D721Med (cell line): ENCODE results near the gene GDI2.

ENCODE experiments used
- DNase-seq: peaks from one replicate; pipeline ENCODE4 v3.0.0; 2011; ENCODE audit warnings: low spot score; ENCODE audit not compliant: insufficient read length
- FAIRE-seq: peaks from 2 replicates; lab custom pipeline; 2011; peaks lifted over from hg19 to GRCh38; lab: Jason Lieb, UNC
- TF ChIP-seq, protein P1 (sequence below): IDR thresholded peaks from 2 replicates; pipeline ENCODE4 v1.5.1; 2012; ENCODE audit warnings: mild to moderate bottlenecking, control low read depth; ENCODE audit not compliant: insufficient read depth; ENCODE audit errors: missing control alignments

The GDI2 gene

GRCh38 chr10:5742116-5742515 is 71.1 kb downstream of the GDI2 start:
- FAIRE-seq (no peak), DNase-seq (no peak)
- TF ChIP-seq, protein P1, sequence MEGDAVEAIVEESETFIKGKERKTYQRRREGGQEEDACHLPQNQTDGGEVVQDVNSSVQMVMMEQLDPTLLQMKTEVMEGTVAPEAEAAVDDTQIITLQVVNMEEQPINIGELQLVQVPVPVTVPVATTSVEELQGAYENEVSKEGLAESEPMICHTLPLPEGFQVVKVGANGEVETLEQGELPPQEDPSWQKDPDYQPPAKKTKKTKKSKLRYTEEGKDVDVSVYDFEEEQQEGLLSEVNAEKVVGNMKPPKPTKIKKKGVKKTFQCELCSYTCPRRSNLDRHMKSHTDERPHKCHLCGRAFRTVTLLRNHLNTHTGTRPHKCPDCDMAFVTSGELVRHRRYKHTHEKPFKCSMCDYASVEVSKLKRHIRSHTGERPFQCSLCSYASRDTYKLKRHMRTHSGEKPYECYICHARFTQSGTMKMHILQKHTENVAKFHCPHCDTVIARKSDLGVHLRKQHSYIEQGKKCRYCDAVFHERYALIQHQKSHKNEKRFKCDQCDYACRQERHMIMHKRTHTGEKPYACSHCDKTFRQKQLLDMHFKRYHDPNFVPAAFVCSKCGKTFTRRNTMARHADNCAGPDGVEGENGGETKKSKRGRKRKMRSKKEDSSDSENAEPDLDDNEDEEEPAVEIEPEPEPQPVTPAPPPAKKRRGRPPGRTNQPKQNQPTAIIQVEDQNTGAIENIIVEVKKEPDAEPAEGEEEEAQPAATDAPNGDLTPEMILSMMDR, result no peak

- TF ChIP-seq, protein P1, result no peak
- no peak for FAIRE-seq
- no peak for DNase-seq
Observed at GRCh38 chr10:5741276-5741675, 72.0 kb downstream of the GDI2 start.

GRCh38 chr10:5738427-5738826 is 74.8 kb downstream of the GDI2 start:
- FAIRE-seq, result no peak
- TF ChIP-seq, protein P1, result no peak
- no peak for DNase-seq

DNA sequence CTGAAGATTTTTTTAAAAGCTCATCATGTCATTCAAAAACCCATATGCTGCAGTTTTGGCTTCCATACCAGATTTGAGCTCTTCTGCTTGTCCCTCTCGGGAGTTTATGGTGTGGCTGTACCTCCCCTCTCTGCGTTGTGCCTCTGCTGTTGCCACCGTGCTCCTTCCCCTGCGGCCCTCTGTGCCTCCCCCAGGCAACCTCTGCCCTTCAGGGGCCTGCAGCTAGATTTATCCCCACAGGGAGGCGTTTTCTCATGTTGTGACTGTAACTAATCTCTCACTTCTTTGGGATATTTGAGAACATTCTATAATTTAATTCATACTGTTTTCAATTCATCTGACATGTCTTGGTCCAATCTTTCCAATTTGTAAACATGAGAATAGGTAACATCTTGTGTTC is 75.9 kb downstream of the GDI2 start:
- DNase-seq, result no peak

DNA sequence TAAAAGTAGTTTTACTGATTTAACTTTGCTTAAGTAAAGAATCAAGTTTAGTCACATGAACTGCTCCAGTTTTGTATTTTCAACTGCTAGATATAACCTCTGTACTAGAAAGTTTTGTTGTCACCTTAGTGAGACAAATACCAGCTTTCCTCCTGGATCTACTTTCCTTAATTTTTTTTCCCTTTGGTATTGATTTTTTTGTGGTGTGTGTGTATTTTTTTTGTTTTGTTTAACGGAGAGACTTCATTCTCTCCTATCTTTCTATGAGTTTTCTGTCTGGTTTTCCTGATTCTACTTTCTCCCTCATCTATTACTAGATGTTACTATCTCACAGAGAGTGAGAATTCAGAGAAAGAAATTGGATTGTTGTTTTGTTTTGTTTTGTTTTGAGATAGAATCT is 76.6 kb downstream of the GDI2 start:
- no peak for FAIRE-seq
- no peak for DNase-seq
- TF ChIP-seq, protein P1, result no peak

More for the DNA sequence above, 75.9 kb downstream of the GDI2 start:
- TF ChIP-seq, protein P1, result no peak
- no peak for FAIRE-seq

GRCh38 chr10:5735119-5735518 is 78.1 kb downstream of the GDI2 start:
- no peak for FAIRE-seq
- TF ChIP-seq, protein P1, result no peak
- no peak for DNase-seq

GRCh38 chr10:5732141-5732540 is 81.1 kb downstream of the GDI2 start:
- no peak for FAIRE-seq
- DNase-seq, result no peak
- TF ChIP-seq, protein P1, result no peak
